ENCODE results near the gene FGF12.

GRCh38 chr3:192629429-192629828 is 97.9 kb downstream of the FGF12 start:
- no peak for TF ChIP-seq YY1 (IDR thresholded peaks at IDR 0.05; ENCODE audit: insufficient read depth, insufficient read length)
- TF ChIP-seq ZNF274 (IDR thresholded peaks at IDR 0.05; ENCODE audit: low read depth, low read length) = no peak
- TF ChIP-seq SUZ12 (IDR thresholded peaks at IDR 0.05; ENCODE audit: extremely low read depth, insufficient read depth, insufficient read length) = no peak
